ENCODE measurements around the gene GDPD2.

DNA sequence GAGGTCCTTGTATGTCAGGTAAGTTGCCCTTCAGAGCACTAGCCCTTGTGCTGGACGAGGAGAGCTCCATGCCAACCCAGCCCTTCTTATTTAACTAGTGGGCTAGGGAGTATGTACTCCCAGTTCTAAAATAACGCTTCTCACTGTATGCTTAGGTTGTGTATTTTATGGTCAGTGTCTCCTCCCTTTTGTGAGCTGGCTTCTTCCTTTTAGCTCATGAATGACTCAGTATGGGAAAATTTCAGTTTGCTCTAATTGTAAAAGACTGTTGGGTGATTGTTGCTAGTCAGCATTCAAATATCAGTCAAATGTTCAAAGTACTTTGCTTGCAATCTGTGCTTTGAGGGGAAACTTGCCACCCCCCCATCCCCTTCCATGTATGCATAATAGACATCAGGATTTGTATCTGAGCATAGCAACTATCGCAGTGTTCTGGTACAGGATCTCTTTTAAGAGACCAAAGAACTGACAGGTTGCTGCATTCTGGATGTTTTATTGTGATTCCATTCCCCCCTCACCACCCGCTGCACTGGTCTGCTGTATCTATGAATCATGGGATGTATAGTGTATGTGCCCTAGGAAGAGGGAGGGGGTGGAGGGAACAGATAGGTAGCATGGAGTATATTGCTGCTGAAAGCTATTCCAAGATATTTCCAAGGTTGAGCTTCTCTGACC is 56.3 kb downstream of the GDPD2 start:
- no peak for TF ChIP-seq POLR2A (IDR thresholded peaks at IDR 0.05)
- no peak for TF ChIP-seq POLR2AphosphoS5 (IDR thresholded peaks at IDR 0.05)

Measured in breast epithelium (tissue), 3 donors.